ENCODE results near the gene AADAT. TPM values are rescaled to one million over a fixed set of nuclear protein-coding genes. Genes with fewer than 3 reads are reported as not detected.
"Not testable (repeated sequence)": the region's sequence is repeated elsewhere in the genome, so short reads cannot be mapped to it uniquely, and the experiment has no call there.

AADAT gene
- total and polyA plus RNA-seq, 2 of the 4 experiments (the other 2 are of a cell fraction) = 4.7 to 6.9 TPM

- ATAC-seq (ENCODE audit: low read depth); H3K79me1 ChIP-seq (ENCODE audit: low read depth in 1 of 2, low read length in 2 of 2); H4K91ac ChIP-seq (ENCODE audit: insufficient read depth, low read depth, low read length); H2BK120ac ChIP-seq (ENCODE audit: low read depth, low read length); H2BK5ac ChIP-seq (ENCODE audit: low read depth, low read length, poor library complexity, severe bottlenecking); H2AK9ac ChIP-seq (replicated peaks; ENCODE audit: low read depth, low read length, poor library complexity); H3K27me3 ChIP-seq (ENCODE audit: control insufficient read depth, insufficient read depth, low read length); H3K14ac ChIP-seq (replicated peaks; ENCODE audit: low read depth, low read length); H2BK20ac ChIP-seq (ENCODE audit: low read depth, low read length); POLR2A ChIA-PET (ENCODE audit: unreplicated experiment); H3K18ac ChIP-seq (ENCODE audit: low read depth, low read length); H2AFZ ChIP-seq (replicated peaks; ENCODE audit: low read length, poor library complexity); H2AK5ac ChIP-seq (ENCODE audit: low read depth, low read length); BruUV-seq (replicated peaks); H3K56ac ChIP-seq (ENCODE audit: extremely low read depth, insufficient read depth, low read length); H3K4me1 ChIP-seq (ENCODE audit: control insufficient read depth, insufficient read depth, low read length); H3K4me3 ChIP-seq (ENCODE audit: insufficient read depth, low read depth, low read length); H3K27ac ChIP-seq (ENCODE audit: insufficient read depth, low read length); H2BK15ac ChIP-seq (ENCODE audit: low read depth, low read length); H3K4ac ChIP-seq (ENCODE audit: low read depth, low read length); H4K20me1 ChIP-seq (ENCODE audit: insufficient read depth, low read length); H3K9me1 ChIP-seq (ENCODE audit: insufficient read depth, low read length); H4K5ac ChIP-seq (ENCODE audit: low read depth, low read length); H4K8ac ChIP-seq (ENCODE audit: low read depth in 2 of 2, low read length in 2 of 2); dilution Hi-C loops (cut with HindIII; ENCODE audit: low sequenced_read_pairs, unreplicated experiment); H3K9ac ChIP-seq (ENCODE audit: low read depth, low read length); in situ Hi-C loops (cut with MboI; ENCODE audit: low sequenced_read_pairs); H3K9me3 ChIP-seq (ENCODE audit: control insufficient read depth, insufficient read depth, low read length); H3K36me3 ChIP-seq (ENCODE audit: control insufficient read depth, insufficient read depth, low read length); H3K23ac ChIP-seq (ENCODE audit: low read depth, low read length); CTCF ChIA-PET; H3K4me2 ChIP-seq (ENCODE audit: low read depth, low read length); DNase-seq: not testable (repeated sequence)
- intact Hi-C loops (cut with micrococcal nuclease) = loop anchor here (2.0 kb wide), 1 partner anchor 433 kb away; the partner anchor contains the start of gene NEK1
- WGBS, 2 experiments (ENCODE audit: extremely low coverage in 2 of 2, insufficient read length in 1 of 2) = 97% methylated on average over 6 of the region's 24 CpGs; no CpG with 5 or more reads in 1 of the 2 experiments
Measured at GRCh38 chr4:170046156-170046555, 43.6 kb downstream of the AADAT start.

Measured in IMR-90 (cell line).